ENCODE data around the gene DHX29. TPM values are rescaled to one million over a fixed set of nuclear protein-coding genes. Genes with fewer than 3 reads are reported as not detected.

Gene DHX29
- total RNA-seq, 6 experiments from 2014 or later: 35.7 to 45.8 (median 41.7) TPM

- no peak for DNase-seq
- Mint-ChIP-seq H3K27ac (no peak overlapping the region), H3K27me3 (ENCODE audit: insufficient read depth) (no peaks in the 10 kb centered on the region), H3K4me1 (ENCODE audit: low read depth) (no peaks in the 10 kb centered on the region), H3K36me3 (ENCODE audit: low read depth) (peaks cover 17% of the 10 kb centered on the region), H3K4me3 (no peak overlapping the region), H3K9me3 (no peaks in the 10 kb centered on the region)
- no peak for TF ChIP-seq CTCF (IDR thresholded peaks at IDR 0.05)
These were observed 52.7 kb downstream of the DHX29 start for GRCh38 chr5:55254802-55255201.

GRCh38 chr5:55250064-55250463 lies 57.4 kb downstream of the DHX29 start:
- H3K27me3 Mint-ChIP-seq (ENCODE audit: insufficient read depth): peaks cover 6% of the 10 kb centered on the region; the same call in 1 of the 2 replicates
- H3K9me3 Mint-ChIP-seq: peaks cover 13% of the 10 kb centered on the region
- no peak overlapping the region for H3K4me3 Mint-ChIP-seq
- TF ChIP-seq CTCF (IDR thresholded peaks at IDR 0.05): no peak
- H3K4me1 Mint-ChIP-seq (ENCODE audit: low read depth): no peaks in the 10 kb centered on the region
- DNase-seq: no peak
- H3K36me3 Mint-ChIP-seq (ENCODE audit: low read depth): peaks cover 16% of the 10 kb centered on the region
- H3K27ac Mint-ChIP-seq: no peak overlapping the region

- Mint-ChIP-seq H3K36me3 (ENCODE audit: low read depth) (no peaks in the 10 kb centered on the region), H3K27ac (no peak overlapping the region), H3K27me3 (ENCODE audit: insufficient read depth) (peaks cover 19% of the 10 kb centered on the region), H3K4me1 (ENCODE audit: low read depth) (no peaks in the 10 kb centered on the region), H3K9me3 (no peaks in the 10 kb centered on the region), H3K4me3 (no peak overlapping the region)
- no peak for DNase-seq
- no peak for TF ChIP-seq CTCF (IDR thresholded peaks at IDR 0.05)
These were observed 65.7 kb downstream of the DHX29 start for GRCh38 chr5:55241746-55242145.

- no peak overlapping the region for H3K27ac Mint-ChIP-seq
- H3K4me1 Mint-ChIP-seq (ENCODE audit: low read depth): peaks cover 20% of the 10 kb centered on the region
- no peaks in the 10 kb centered on the region for H3K36me3 Mint-ChIP-seq (ENCODE audit: low read depth)
- peaks cover 13% of the 10 kb centered on the region for H3K27me3 Mint-ChIP-seq (ENCODE audit: insufficient read depth)
- no peak overlapping the region for H3K4me3 Mint-ChIP-seq
- no peak for DNase-seq
- no peaks in the 10 kb centered on the region; the same call in 1 of the 2 replicates for H3K9me3 Mint-ChIP-seq
- no peak for TF ChIP-seq CTCF (IDR thresholded peaks at IDR 0.05)
These were observed 70.7 kb downstream of the DHX29 start for GRCh38 chr5:55236800-55237199.

- TF ChIP-seq CTCF (IDR thresholded peaks at IDR 0.05): no peak
- Mint-ChIP-seq H3K36me3 (ENCODE audit: low read depth) (no peaks in the 10 kb centered on the region), H3K27ac (0 out of 2 replicates have a peak overlapping the region, but pooled peaks have one; percentile 4), H3K4me3 (peak overlapping the region; percentile 90), H3K27me3 (ENCODE audit: insufficient read depth) (peaks cover 30% of the 10 kb centered on the region), H3K9me3 (no peaks in the 10 kb centered on the region; the same call in 1 of the 2 replicates), H3K4me1 (ENCODE audit: low read depth) (peaks cover 31% of the 10 kb centered on the region)
- peak; percentile 12 for DNase-seq
These were observed 73.3 kb downstream of the DHX29 start for GRCh38 chr5:55234121-55234700.

Data from HFFc6 (cell line).